ENCODE data around the gene KIF16B.

DNA sequence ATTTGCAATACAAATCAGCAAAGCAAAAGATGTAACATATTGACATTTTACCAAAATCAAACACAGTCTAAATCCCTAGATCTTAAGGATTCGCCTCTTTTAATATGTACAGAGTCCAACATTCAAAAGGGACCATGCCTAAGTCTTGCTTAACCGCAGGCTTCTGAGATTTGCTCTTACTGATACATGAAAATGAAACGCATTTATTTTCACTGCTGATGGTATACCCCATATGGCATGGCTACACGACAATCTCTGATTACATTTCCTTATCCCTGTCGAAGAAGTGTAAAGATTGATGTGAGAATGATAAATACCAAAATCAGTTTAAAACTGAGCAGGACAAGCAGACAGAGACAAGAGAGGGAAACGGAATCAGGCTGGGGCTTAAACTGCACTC lies 75.4 kb downstream of the KIF16B start:
- TF ChIP-seq, protein P1, sequence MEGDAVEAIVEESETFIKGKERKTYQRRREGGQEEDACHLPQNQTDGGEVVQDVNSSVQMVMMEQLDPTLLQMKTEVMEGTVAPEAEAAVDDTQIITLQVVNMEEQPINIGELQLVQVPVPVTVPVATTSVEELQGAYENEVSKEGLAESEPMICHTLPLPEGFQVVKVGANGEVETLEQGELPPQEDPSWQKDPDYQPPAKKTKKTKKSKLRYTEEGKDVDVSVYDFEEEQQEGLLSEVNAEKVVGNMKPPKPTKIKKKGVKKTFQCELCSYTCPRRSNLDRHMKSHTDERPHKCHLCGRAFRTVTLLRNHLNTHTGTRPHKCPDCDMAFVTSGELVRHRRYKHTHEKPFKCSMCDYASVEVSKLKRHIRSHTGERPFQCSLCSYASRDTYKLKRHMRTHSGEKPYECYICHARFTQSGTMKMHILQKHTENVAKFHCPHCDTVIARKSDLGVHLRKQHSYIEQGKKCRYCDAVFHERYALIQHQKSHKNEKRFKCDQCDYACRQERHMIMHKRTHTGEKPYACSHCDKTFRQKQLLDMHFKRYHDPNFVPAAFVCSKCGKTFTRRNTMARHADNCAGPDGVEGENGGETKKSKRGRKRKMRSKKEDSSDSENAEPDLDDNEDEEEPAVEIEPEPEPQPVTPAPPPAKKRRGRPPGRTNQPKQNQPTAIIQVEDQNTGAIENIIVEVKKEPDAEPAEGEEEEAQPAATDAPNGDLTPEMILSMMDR (IDR thresholded peaks at IDR 0.05) = no peak
- TF ChIP-seq CREB1 (CRISPR knock-in tag; IDR thresholded peaks at IDR 0.05) (no peak), NFE2L1 (CRISPR knock-in tag; IDR thresholded peaks at IDR 0.05) (no peak), CBFB (CRISPR knock-in tag; IDR thresholded peaks at IDR 0.05; ENCODE audit: low read depth) (no peak), NR1H2 (CRISPR knock-in tag; IDR thresholded peaks at IDR 0.05) (no peak), JAZF1 (CRISPR knock-in tag; IDR thresholded peaks at IDR 0.05) (no peak)
- TF ChIP-seq, protein P2, sequence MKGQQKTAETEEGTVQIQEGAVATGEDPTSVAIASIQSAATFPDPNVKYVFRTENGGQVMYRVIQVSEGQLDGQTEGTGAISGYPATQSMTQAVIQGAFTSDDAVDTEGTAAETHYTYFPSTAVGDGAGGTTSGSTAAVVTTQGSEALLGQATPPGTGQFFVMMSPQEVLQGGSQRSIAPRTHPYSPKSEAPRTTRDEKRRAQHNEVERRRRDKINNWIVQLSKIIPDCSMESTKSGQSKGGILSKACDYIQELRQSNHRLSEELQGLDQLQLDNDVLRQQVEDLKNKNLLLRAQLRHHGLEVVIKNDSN (CRISPR knock-in tag; IDR thresholded peaks at IDR 0.05) = no peak
- TF ChIP-seq, protein P3, sequence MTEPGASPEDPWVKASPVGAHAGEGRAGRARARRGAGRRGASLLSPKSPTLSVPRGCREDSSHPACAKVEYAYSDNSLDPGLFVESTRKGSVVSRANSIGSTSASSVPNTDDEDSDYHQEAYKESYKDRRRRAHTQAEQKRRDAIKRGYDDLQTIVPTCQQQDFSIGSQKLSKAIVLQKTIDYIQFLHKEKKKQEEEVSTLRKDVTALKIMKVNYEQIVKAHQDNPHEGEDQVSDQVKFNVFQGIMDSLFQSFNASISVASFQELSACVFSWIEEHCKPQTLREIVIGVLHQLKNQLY (CRISPR knock-in tag; IDR thresholded peaks at IDR 0.05) = no peak
- TF ChIP-seq, protein P4, sequence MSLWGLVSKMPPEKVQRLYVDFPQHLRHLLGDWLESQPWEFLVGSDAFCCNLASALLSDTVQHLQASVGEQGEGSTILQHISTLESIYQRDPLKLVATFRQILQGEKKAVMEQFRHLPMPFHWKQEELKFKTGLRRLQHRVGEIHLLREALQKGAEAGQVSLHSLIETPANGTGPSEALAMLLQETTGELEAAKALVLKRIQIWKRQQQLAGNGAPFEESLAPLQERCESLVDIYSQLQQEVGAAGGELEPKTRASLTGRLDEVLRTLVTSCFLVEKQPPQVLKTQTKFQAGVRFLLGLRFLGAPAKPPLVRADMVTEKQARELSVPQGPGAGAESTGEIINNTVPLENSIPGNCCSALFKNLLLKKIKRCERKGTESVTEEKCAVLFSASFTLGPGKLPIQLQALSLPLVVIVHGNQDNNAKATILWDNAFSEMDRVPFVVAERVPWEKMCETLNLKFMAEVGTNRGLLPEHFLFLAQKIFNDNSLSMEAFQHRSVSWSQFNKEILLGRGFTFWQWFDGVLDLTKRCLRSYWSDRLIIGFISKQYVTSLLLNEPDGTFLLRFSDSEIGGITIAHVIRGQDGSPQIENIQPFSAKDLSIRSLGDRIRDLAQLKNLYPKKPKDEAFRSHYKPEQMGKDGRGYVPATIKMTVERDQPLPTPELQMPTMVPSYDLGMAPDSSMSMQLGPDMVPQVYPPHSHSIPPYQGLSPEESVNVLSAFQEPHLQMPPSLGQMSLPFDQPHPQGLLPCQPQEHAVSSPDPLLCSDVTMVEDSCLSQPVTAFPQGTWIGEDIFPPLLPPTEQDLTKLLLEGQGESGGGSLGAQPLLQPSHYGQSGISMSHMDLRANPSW (CRISPR knock-in tag; conservative IDR thresholded peaks at IDR 0.05; ENCODE audit: low read depth) = no peak
- TF ChIP-seq, protein P5, sequence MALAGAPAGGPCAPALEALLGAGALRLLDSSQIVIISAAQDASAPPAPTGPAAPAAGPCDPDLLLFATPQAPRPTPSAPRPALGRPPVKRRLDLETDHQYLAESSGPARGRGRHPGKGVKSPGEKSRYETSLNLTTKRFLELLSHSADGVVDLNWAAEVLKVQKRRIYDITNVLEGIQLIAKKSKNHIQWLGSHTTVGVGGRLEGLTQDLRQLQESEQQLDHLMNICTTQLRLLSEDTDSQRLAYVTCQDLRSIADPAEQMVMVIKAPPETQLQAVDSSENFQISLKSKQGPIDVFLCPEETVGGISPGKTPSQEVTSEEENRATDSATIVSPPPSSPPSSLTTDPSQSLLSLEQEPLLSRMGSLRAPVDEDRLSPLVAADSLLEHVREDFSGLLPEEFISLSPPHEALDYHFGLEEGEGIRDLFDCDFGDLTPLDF (CRISPR knock-in tag; IDR thresholded peaks at IDR 0.05) = no peak

All from WTC11 (cell line).